A549 (cell line): ENCODE results near the gene SLCO3A1. TPM values are rescaled to one million over a fixed set of nuclear protein-coding genes. Genes with fewer than 3 reads are reported as not detected.

Source experiments
- ATAC-seq, 2 experiments: fragments of 200-7000 bp in 1 of 2; fragments of >200 bp in 1 of 2; cut with Nextera tagmentation in 1 of 2; cut with Tn5 transposase in 1 of 2; 3 replicates each; pipeline versions ENCODE4 v1.8.0 to v1.9.1; 2018 to 2020; ENCODE audit warnings: mild to moderate bottlenecking in 1 of 2, moderate library complexity in 1 of 2
- CTCF ChIA-PET: fragments of 300-600 bp; sonication (Branson Sonifier 250); formaldehyde crosslinking; extraction: SDS; loops from one replicate; lab custom pipeline; 2021; ENCODE audit warnings: antibody characterized with exemption, inconsistent platforms; lab: Yijun Ruan, JAX
- POLR2A ChIA-PET: fragments of 350-600 bp; formaldehyde crosslinking; extraction: SDS; loops from one replicate; lab custom pipeline; 2021; ENCODE audit warnings: antibody characterized with exemption, inconsistent platforms; lab: Yijun Ruan, JAX
- DNase-seq, 2 experiments: peaks; one replicate each; pipeline versions ENCODE4 v3.0.0 to v3.0.0-alpha.2; 2011 to 2016; ENCODE audit warnings: low read depth in 1 of 2, low spot score in 1 of 2
- FAIRE-seq: peaks from 2 replicates; lab custom pipeline; 2011; peaks lifted over from hg19 to GRCh38; lab: Jason Lieb, UNC
- H3K27ac ChIP-seq, 2 experiments: fragments of >200 bp; sonication (Bioruptor Twin); formaldehyde crosslinking; 3 replicates each; pipeline ENCODE4 v1.5.1; 2016 to 2017
- H3K4me1 ChIP-seq: fragments of >200 bp; sonication (Bioruptor Twin); formaldehyde crosslinking; 3 replicates; pipeline ENCODE4 v1.6.1; 2016
- H3K4me2 ChIP-seq: fragments of >200 bp; sonication (Bioruptor Twin); formaldehyde crosslinking; 3 replicates; pipeline ENCODE4 v1.6.1; 2016
- H3K4me3 ChIP-seq: fragments of >200 bp; sonication (Bioruptor Twin); formaldehyde crosslinking; 3 replicates; pipeline ENCODE4 v1.5.1; 2016
- H3K9me3 ChIP-seq: fragments of >200 bp; sonication (Bioruptor Twin); formaldehyde crosslinking; 3 replicates; pipeline ENCODE4 v1.6.1; 2016
- CBX8 ChIP-seq: fragments of 200-600 bp; sonication (generic); IDR thresholded peaks from 2 replicates; pipeline ENCODE4 v1.6.1; 2016
- CEBPB ChIP-seq, 2 experiments: fragments of >200 bp in 1 of 2; sonication (Bioruptor Twin) in 1 of 2; formaldehyde crosslinking in 1 of 2; IDR thresholded peaks; 2 replicates each; pipeline ENCODE4 v1.6.1; 2012 to 2016
- CHD4 ChIP-seq: fragments of 200-600 bp; sonication (generic); IDR thresholded peaks from 2 replicates; pipeline ENCODE4 v1.6.1; 2016; ENCODE audit warnings: antibody characterized with exemption, mild to moderate bottlenecking, borderline replicate concordance
- E2F6 ChIP-seq: IDR thresholded peaks from 2 replicates; pipeline ENCODE4 v1.6.1; 2012; ENCODE audit warnings: low read depth, borderline replicate concordance
- EHF ChIP-seq: fragments of 250-450 bp; sonication (Bioruptor Pico); IDR thresholded peaks from 2 replicates; pipeline ENCODE4 v1.5.0; 2020; ENCODE audit warnings: mild to moderate bottlenecking
- EHMT2 ChIP-seq: fragments of 200-600 bp; sonication (generic); IDR thresholded peaks from 2 replicates; pipeline ENCODE4 v1.6.1; 2016; ENCODE audit warnings: antibody characterized with exemption, low read depth, mild to moderate bottlenecking, moderate library complexity
- EP300 ChIP-seq, 2 experiments: fragments of >200 bp; sonication (Bioruptor Twin); formaldehyde crosslinking; IDR thresholded peaks; 2 replicates in 1 of 2; 3 replicates in 1 of 2; pipeline ENCODE4 v1.6.1; 2016 to 2017
- GATA3 ChIP-seq: IDR thresholded peaks from 2 replicates; pipeline ENCODE4 v1.6.1; 2012; ENCODE audit warnings: borderline replicate concordance
- HES2 ChIP-seq: fragments of >200 bp; sonication (Bioruptor Twin); formaldehyde crosslinking; IDR thresholded peaks from 2 replicates; pipeline ENCODE4 v1.6.1; 2016
- HMGXB4 ChIP-seq: fragments of 250-450 bp; sonication (Bioruptor Pico); IDR thresholded peaks from 2 replicates; pipeline ENCODE4 v1.5.0; 2021; ENCODE audit warnings: mild to moderate bottlenecking, moderate library complexity, borderline replicate concordance
- HOXB13 ChIP-seq: fragments of 250-450 bp; sonication (Bioruptor Pico); IDR thresholded peaks from 2 replicates; pipeline ENCODE4 v1.5.0; 2020; ENCODE audit warnings: low read depth, mild to moderate bottlenecking, moderate library complexity
- HOXB5 ChIP-seq: fragments of 250-450 bp; sonication (Bioruptor Pico); IDR thresholded peaks from 2 replicates; pipeline ENCODE4 v1.5.0; 2020; ENCODE audit warnings: mild to moderate bottlenecking, moderate library complexity
- MAFK ChIP-seq: fragments of 450-650 bp; IDR thresholded peaks from 2 replicates; pipeline ENCODE4 v1.6.1; 2014; ENCODE audit not compliant: partially characterized antibody
- MAZ ChIP-seq: fragments of 150-350 bp; IDR thresholded peaks from 2 replicates; pipeline ENCODE4 v1.6.1; 2014; ENCODE audit warnings: antibody characterized with exemption, low read depth, low read length, borderline replicate concordance
- NFE2L2 ChIP-seq: fragments of 150-350 bp; conservative IDR thresholded peaks from 2 replicates; pipeline ENCODE4 v1.6.1; 2014; ENCODE audit warnings: low read length
- POLR2AphosphoS2 ChIP-seq: conservative IDR thresholded peaks from 2 replicates; pipeline ENCODE4 v1.6.1; 2012; ENCODE audit warnings: low read length, improper control_type of control experiment, inconsistent platforms
- RAD21 ChIP-seq, 2 experiments: fragments of >200 bp in 1 of 2; sonication (Bioruptor Twin) in 1 of 2; formaldehyde crosslinking in 1 of 2; IDR thresholded peaks in 1 of 2; conservative IDR thresholded peaks in 1 of 2; 2 replicates in 1 of 2; 3 replicates in 1 of 2; pipeline ENCODE4 v1.6.1; 2012 to 2018; ENCODE audit warnings: inconsistent platforms in 1 of 2
- SMC3 ChIP-seq: fragments of >200 bp; sonication (Bioruptor Twin); formaldehyde crosslinking; IDR thresholded peaks from 3 replicates; pipeline ENCODE4 v1.6.1; 2018; ENCODE audit warnings: inconsistent platforms
- USF2 ChIP-seq: fragments of 450-650 bp; IDR thresholded peaks from 2 replicates; pipeline ENCODE4 v1.6.1; 2014; ENCODE audit warnings: antibody characterized with exemption
- ZFP36 ChIP-seq: fragments of 450-650 bp; IDR thresholded peaks from 2 replicates; pipeline ENCODE4 v1.6.1; 2014; ENCODE audit warnings: borderline replicate concordance; ENCODE audit not compliant: partially characterized antibody
- ZSCAN20 ChIP-seq: fragments of 250-450 bp; sonication (Bioruptor Pico); IDR thresholded peaks from 2 replicates; pipeline ENCODE4 v1.8.0; 2022; ENCODE audit warnings: mild to moderate bottlenecking, moderate library complexity
- WGBS: methylation state at CpG from one replicate; pipeline ENCODE4 v1.1.6; 2017; ENCODE audit errors: missing lambda C conversion rate; 5-methylcytosine and 5-hydroxymethylcytosine counted together
- polyA plus RNA-seq, 4 experiments: library from polyadenylated mRNA; depleted of rRNA in 3 of 4; stranded (reverse); fragments of >200 nt; fragmentation: RNase III in 1 of 4; extraction: RNeasy Plus Mini Kit Qiagen cat#74134 plus additional on column Dnase treatment in 1 of 4; gene quantifications; 2 replicates in 3 of 4; 3 replicates in 1 of 4; pipeline ENCODE4 v1.2.3, GENCODE V29; 2011 to 2017
- TF ChIP-seq, protein P1 (sequence below): fragments of >200 bp; sonication (Bioruptor Twin); formaldehyde crosslinking; IDR thresholded peaks from 3 replicates; pipeline ENCODE4 v1.5.1; 2016
- TF ChIP-seq, protein P2 (sequence below): fragments of >200 bp; sonication (Bioruptor Twin); formaldehyde crosslinking; IDR thresholded peaks from 3 replicates; pipeline ENCODE4 v1.6.1; 2016
- TF ChIP-seq, protein P3 (sequence below): IDR thresholded peaks from 2 replicates; pipeline ENCODE4 v1.6.1; 2012

SLCO3A1 gene
- polyA plus RNA-seq, 2 of the 4 experiments (the other 2 are of a cell fraction) = 16.8 to 17.0 TPM

GRCh38 chr15:91885714-91886270, 32.3 kb downstream of the SLCO3A1 start:
- no peak for TF ChIP-seq HMGXB4
- TF ChIP-seq RAD21 (conservative IDR thresholded peaks at IDR 0.05 in 1 of 2, IDR thresholded peaks at IDR 0.05 in 1 of 2) = peak; percentile 32 to 38; a peak in 4 of 5 replicates
- no peak for TF ChIP-seq E2F6
- TF ChIP-seq CHD4 = no peak
- peak; percentile 32; the same call in 1 of the 3 replicates for TF ChIP-seq SMC3
- TF ChIP-seq, protein P1, sequence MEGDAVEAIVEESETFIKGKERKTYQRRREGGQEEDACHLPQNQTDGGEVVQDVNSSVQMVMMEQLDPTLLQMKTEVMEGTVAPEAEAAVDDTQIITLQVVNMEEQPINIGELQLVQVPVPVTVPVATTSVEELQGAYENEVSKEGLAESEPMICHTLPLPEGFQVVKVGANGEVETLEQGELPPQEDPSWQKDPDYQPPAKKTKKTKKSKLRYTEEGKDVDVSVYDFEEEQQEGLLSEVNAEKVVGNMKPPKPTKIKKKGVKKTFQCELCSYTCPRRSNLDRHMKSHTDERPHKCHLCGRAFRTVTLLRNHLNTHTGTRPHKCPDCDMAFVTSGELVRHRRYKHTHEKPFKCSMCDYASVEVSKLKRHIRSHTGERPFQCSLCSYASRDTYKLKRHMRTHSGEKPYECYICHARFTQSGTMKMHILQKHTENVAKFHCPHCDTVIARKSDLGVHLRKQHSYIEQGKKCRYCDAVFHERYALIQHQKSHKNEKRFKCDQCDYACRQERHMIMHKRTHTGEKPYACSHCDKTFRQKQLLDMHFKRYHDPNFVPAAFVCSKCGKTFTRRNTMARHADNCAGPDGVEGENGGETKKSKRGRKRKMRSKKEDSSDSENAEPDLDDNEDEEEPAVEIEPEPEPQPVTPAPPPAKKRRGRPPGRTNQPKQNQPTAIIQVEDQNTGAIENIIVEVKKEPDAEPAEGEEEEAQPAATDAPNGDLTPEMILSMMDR = 0 out of 3 replicates have a peak, but pooled peaks have one; percentile 15
- peak; percentile 3 for TF ChIP-seq MAFK
- no peak for TF ChIP-seq HOXB5 (CRISPR knock-in tag)
- TF ChIP-seq, all 56 proteins: peak for 4
- DNase-seq = no peak
- ATAC-seq = peak in 1 of 2 experiments; percentile 55; a peak in 3 of 6 replicates
- Histone ChIP-seq H3K4me3 (no peak overlapping the region), H3K4me1 (peaks cover 8% of the 10 kb centered on the region), H3K9me3 (no peaks in the 10 kb centered on the region), H3K4me2 (no peak overlapping the region), H3K27ac (no peak overlapping the region)
- POLR2A ChIA-PET = no interaction called here
- no peak for FAIRE-seq
- CTCF ChIA-PET = interaction anchor here (0.7 to 4.2 kb wide), 13 partner anchors 8 to 197 kb away, joined by 3 to 16 read pairs (median 3); partner anchors contain the start of gene SLCO3A1
- WGBS = 78% methylated on average over 7 of the region's 7 CpGs

- H3K27ac ChIP-seq = no peak overlapping the region
- H3K4me2 ChIP-seq = no peak overlapping the region
- FAIRE-seq (no peak), ATAC-seq (no peak), DNase-seq (no peak)
- ChIA-PET POLR2A (no interaction called here), CTCF (interaction anchor here (0.7 to 4.2 kb wide), 8 partner anchors 9 to 191 kb away, joined by 3 to 16 read pairs (median 3); partner anchors contain the start of gene SLCO3A1)
- WGBS = 84% methylated on average over 3 of the region's 3 CpGs
- no peak for TF ChIP-seq ZSCAN20 (CRISPR knock-in tag)
- TF ChIP-seq HOXB13 (CRISPR knock-in tag) = no peak
- TF ChIP-seq HES2 = no peak
- TF ChIP-seq MAZ = no peak
- no peak for TF ChIP-seq POLR2AphosphoS2
- TF ChIP-seq EP300 (IDR thresholded peaks at IDR 0.05) = no peak
- TF ChIP-seq HOXB5 (CRISPR knock-in tag) = no peak
- no peak for TF ChIP-seq GATA3
- TF ChIP-seq CBX8 = no peak
- TF ChIP-seq ZFP36 = no peak
- TF ChIP-seq EHF = no peak
- TF ChIP-seq, protein P2, sequence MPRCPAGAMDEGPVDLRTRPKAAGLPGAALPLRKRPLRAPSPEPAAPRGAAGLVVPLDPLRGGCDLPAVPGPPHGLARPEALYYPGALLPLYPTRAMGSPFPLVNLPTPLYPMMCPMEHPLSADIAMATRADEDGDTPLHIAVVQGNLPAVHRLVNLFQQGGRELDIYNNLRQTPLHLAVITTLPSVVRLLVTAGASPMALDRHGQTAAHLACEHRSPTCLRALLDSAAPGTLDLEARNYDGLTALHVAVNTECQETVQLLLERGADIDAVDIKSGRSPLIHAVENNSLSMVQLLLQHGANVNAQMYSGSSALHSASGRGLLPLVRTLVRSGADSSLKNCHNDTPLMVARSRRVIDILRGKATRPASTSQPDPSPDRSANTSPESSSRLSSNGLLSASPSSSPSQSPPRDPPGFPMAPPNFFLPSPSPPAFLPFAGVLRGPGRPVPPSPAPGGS = no peak
- TF ChIP-seq RAD21 (conservative IDR thresholded peaks at IDR 0.05 in 1 of 2, IDR thresholded peaks at IDR 0.05 in 1 of 2) = no peak
- no peak for TF ChIP-seq NFE2L2
- TF ChIP-seq EHMT2 = no peak
- TF ChIP-seq USF2 = no peak
- TF ChIP-seq, protein P3, sequence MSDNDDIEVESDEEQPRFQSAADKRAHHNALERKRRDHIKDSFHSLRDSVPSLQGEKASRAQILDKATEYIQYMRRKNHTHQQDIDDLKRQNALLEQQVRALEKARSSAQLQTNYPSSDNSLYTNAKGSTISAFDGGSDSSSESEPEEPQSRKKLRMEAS = no peak
- no peak for TF ChIP-seq CEBPB (IDR thresholded peaks at IDR 0.05)
- H3K4me1 ChIP-seq = peaks cover 12% of the 10 kb centered on the region
- no peak overlapping the region for H3K4me3 ChIP-seq
- H3K9me3 ChIP-seq = no peaks in the 10 kb centered on the region
Observed at GRCh38 chr15:91886878-91887277, 33.4 kb downstream of the SLCO3A1 start.
